ENCODE data around the gene TNFRSF14.

Gene TNFRSF14

GRCh38 chr1:2556277-2556677 lies at the start of gene TNFRSF14:
Gene TNFRSF14 (plus strand): TSS chr1:2556371. CDS start chr1:2556665, 294 bp downstream.
- DNase-seq (ENCODE audit: low read depth) = peak; percentile 54

- no peak for DNase-seq (ENCODE audit: low read depth)
Observed at GRCh38 chr1:2506901-2507565, 49.1 kb upstream of the TNFRSF14 start.

GRCh38 chr1:2507744-2508155 lies 48.4 kb upstream of the TNFRSF14 start:
- no peak for DNase-seq (ENCODE audit: low read depth)

- no peak for DNase-seq (ENCODE audit: low read depth)
Observed at GRCh38 chr1:2508180-2508579, 48.0 kb upstream of the TNFRSF14 start.

GRCh38 chr1:2508751-2509150 lies 47.4 kb upstream of the TNFRSF14 start:
- DNase-seq (ENCODE audit: low read depth) = no peak

- no peak for DNase-seq (ENCODE audit: low read depth)
Observed at GRCh38 chr1:2509589-2509988, 46.6 kb upstream of the TNFRSF14 start.

- no peak for DNase-seq (ENCODE audit: low read depth)
Observed at GRCh38 chr1:2510366-2511155, 45.6 kb upstream of the TNFRSF14 start.

GRCh38 chr1:2512862-2513421 lies 43.2 kb upstream of the TNFRSF14 start:
- no peak for DNase-seq (ENCODE audit: low read depth)

GRCh38 chr1:2513939-2514652 lies 42.1 kb upstream of the TNFRSF14 start:
- DNase-seq (ENCODE audit: low read depth) = no peak

- no peak for DNase-seq (ENCODE audit: low read depth)
Observed at GRCh38 chr1:2514863-2515762, 41.1 kb upstream of the TNFRSF14 start.

GRCh38 chr1:2515763-2516080 lies 40.4 kb upstream of the TNFRSF14 start:
- DNase-seq (ENCODE audit: low read depth) = no peak

- no peak for DNase-seq (ENCODE audit: low read depth)
Observed at GRCh38 chr1:2516124-2516523, 40.0 kb upstream of the TNFRSF14 start.

- no peak for DNase-seq (ENCODE audit: low read depth)
Observed at GRCh38 chr1:2516946-2517345, 39.2 kb upstream of the TNFRSF14 start.

GRCh38 chr1:2517966-2518365 lies 38.2 kb upstream of the TNFRSF14 start:
- DNase-seq (ENCODE audit: low read depth) = no peak

GRCh38 chr1:2518528-2518927 lies 37.6 kb upstream of the TNFRSF14 start:
- DNase-seq (ENCODE audit: low read depth) = no peak

GRCh38 chr1:2519029-2519685 lies 37.0 kb upstream of the TNFRSF14 start:
- no peak for DNase-seq (ENCODE audit: low read depth)

GRCh38 chr1:2519729-2520128 lies 36.4 kb upstream of the TNFRSF14 start:
- no peak for DNase-seq (ENCODE audit: low read depth)

GRCh38 chr1:2520206-2520605 lies 36.0 kb upstream of the TNFRSF14 start:
- DNase-seq (ENCODE audit: low read depth) = no peak

- no peak for DNase-seq (ENCODE audit: low read depth)
Observed at GRCh38 chr1:2520806-2521205, 35.4 kb upstream of the TNFRSF14 start.

GRCh38 chr1:2522230-2522629 lies 33.9 kb upstream of the TNFRSF14 start:
- no peak for DNase-seq (ENCODE audit: low read depth)
